ENCODE data around the gene PTGDR2.
"Not testable (repeated sequence)": the region's sequence is repeated elsewhere in the genome, so short reads cannot be mapped to it uniquely, and the experiment has no call there.

PTGDR2 gene

GRCh38 chr11:60825790-60826189 is 30.0 kb downstream of the PTGDR2 start:
- Histone ChIP-seq H3K9ac (ENCODE audit: low read length) (no peak overlapping the region), H3K36me3 (ENCODE audit: control insufficient read depth, insufficient read depth, low read length) (no peaks in the 10 kb centered on the region), H3K9me3 (ENCODE audit: control insufficient read depth, low read length) (no peaks in the 10 kb centered on the region), H3K4me3 (ENCODE audit: low read length) (no peak overlapping the region), H3K4me1 (ENCODE audit: control insufficient read depth, insufficient read depth, low read length) (no peaks in the 10 kb centered on the region), H3K27me3 (ENCODE audit: control insufficient read depth, insufficient read depth, low read length) (no peaks in the 10 kb centered on the region)

- H3K9ac ChIP-seq (ENCODE audit: low read length), result no peak overlapping the region
- H3K36me3 ChIP-seq (ENCODE audit: control insufficient read depth, insufficient read depth, low read length), result no peaks in the 10 kb centered on the region
- H3K27me3 ChIP-seq (ENCODE audit: control insufficient read depth, insufficient read depth, low read length), result no peaks in the 10 kb centered on the region
- no peak overlapping the region for H3K4me3 ChIP-seq (ENCODE audit: low read length)
- H3K4me1 ChIP-seq (ENCODE audit: control insufficient read depth, insufficient read depth, low read length), result no peaks in the 10 kb centered on the region
- no peaks in the 10 kb centered on the region for H3K9me3 ChIP-seq (ENCODE audit: control insufficient read depth, low read length)
Observed at GRCh38 chr11:60825118-60825517, 30.6 kb downstream of the PTGDR2 start.

- not testable (repeated sequence) for H3K9me3 ChIP-seq (ENCODE audit: control insufficient read depth, low read length); H3K4me1 ChIP-seq (ENCODE audit: control insufficient read depth, insufficient read depth, low read length); H3K36me3 ChIP-seq (ENCODE audit: control insufficient read depth, insufficient read depth, low read length); H3K4me3 ChIP-seq (ENCODE audit: low read length); H3K9ac ChIP-seq (ENCODE audit: low read length); H3K27me3 ChIP-seq (ENCODE audit: control insufficient read depth, insufficient read depth, low read length)
Observed at GRCh38 chr11:60823745-60824306, 31.9 kb downstream of the PTGDR2 start.

GRCh38 chr11:60821827-60822599 is 33.7 kb downstream of the PTGDR2 start:
- Histone ChIP-seq H3K4me1 (ENCODE audit: control insufficient read depth, insufficient read depth, low read length) (no peaks in the 10 kb centered on the region), H3K9ac (ENCODE audit: low read length) (no peak overlapping the region), H3K9me3 (ENCODE audit: control insufficient read depth, low read length) (no peaks in the 10 kb centered on the region), H3K4me3 (ENCODE audit: low read length) (no peak overlapping the region), H3K27me3 (ENCODE audit: control insufficient read depth, insufficient read depth, low read length) (no peaks in the 10 kb centered on the region), H3K36me3 (ENCODE audit: control insufficient read depth, insufficient read depth, low read length) (no peaks in the 10 kb centered on the region)

GRCh38 chr11:60818057-60818456 is 37.7 kb downstream of the PTGDR2 start:
- H3K27me3 ChIP-seq (ENCODE audit: control insufficient read depth, insufficient read depth, low read length), result no peaks in the 10 kb centered on the region
- H3K4me3 ChIP-seq (ENCODE audit: low read length), result no peak overlapping the region
- no peaks in the 10 kb centered on the region for H3K4me1 ChIP-seq (ENCODE audit: control insufficient read depth, insufficient read depth, low read length)
- H3K36me3 ChIP-seq (ENCODE audit: control insufficient read depth, insufficient read depth, low read length), result no peaks in the 10 kb centered on the region
- no peaks in the 10 kb centered on the region for H3K9me3 ChIP-seq (ENCODE audit: control insufficient read depth, low read length)
- no peak overlapping the region for H3K9ac ChIP-seq (ENCODE audit: low read length)

GRCh38 chr11:60816590-60817157 is 39.1 kb downstream of the PTGDR2 start:
- H3K9ac ChIP-seq (ENCODE audit: low read length), result no peak overlapping the region
- H3K9me3 ChIP-seq (ENCODE audit: control insufficient read depth, low read length), result no peaks in the 10 kb centered on the region
- H3K27me3 ChIP-seq (ENCODE audit: control insufficient read depth, insufficient read depth, low read length), result no peaks in the 10 kb centered on the region
- H3K4me3 ChIP-seq (ENCODE audit: low read length), result no peak overlapping the region
- no peaks in the 10 kb centered on the region for H3K4me1 ChIP-seq (ENCODE audit: control insufficient read depth, insufficient read depth, low read length)
- H3K36me3 ChIP-seq (ENCODE audit: control insufficient read depth, insufficient read depth, low read length), result no peaks in the 10 kb centered on the region

GRCh38 chr11:60814112-60814511 is 41.6 kb downstream of the PTGDR2 start:
- Histone ChIP-seq H3K36me3 (ENCODE audit: control insufficient read depth, insufficient read depth, low read length) (no peaks in the 10 kb centered on the region), H3K9me3 (ENCODE audit: control insufficient read depth, low read length) (no peaks in the 10 kb centered on the region), H3K4me1 (ENCODE audit: control insufficient read depth, insufficient read depth, low read length) (peaks cover 7% of the 10 kb centered on the region), H3K4me3 (ENCODE audit: low read length) (no peak overlapping the region), H3K9ac (ENCODE audit: low read length) (no peak overlapping the region), H3K27me3 (ENCODE audit: control insufficient read depth, insufficient read depth, low read length) (no peaks in the 10 kb centered on the region)

GRCh38 chr11:60813324-60813723 is 42.4 kb downstream of the PTGDR2 start:
- Histone ChIP-seq H3K9me3 (ENCODE audit: control insufficient read depth, low read length) (no peaks in the 10 kb centered on the region), H3K4me3 (ENCODE audit: low read length) (no peak overlapping the region), H3K9ac (ENCODE audit: low read length) (no peak overlapping the region), H3K36me3 (ENCODE audit: control insufficient read depth, insufficient read depth, low read length) (no peaks in the 10 kb centered on the region), H3K27me3 (ENCODE audit: control insufficient read depth, insufficient read depth, low read length) (no peaks in the 10 kb centered on the region), H3K4me1 (ENCODE audit: control insufficient read depth, insufficient read depth, low read length) (peaks cover 7% of the 10 kb centered on the region)

- H3K4me1 ChIP-seq (ENCODE audit: control insufficient read depth, insufficient read depth, low read length), result peaks cover 7% of the 10 kb centered on the region
- peak overlapping the region; percentile 18 for H3K9ac ChIP-seq (ENCODE audit: low read length)
- no peaks in the 10 kb centered on the region for H3K36me3 ChIP-seq (ENCODE audit: control insufficient read depth, insufficient read depth, low read length)
- H3K27me3 ChIP-seq (ENCODE audit: control insufficient read depth, insufficient read depth, low read length), result no peaks in the 10 kb centered on the region
- H3K9me3 ChIP-seq (ENCODE audit: control insufficient read depth, low read length), result no peaks in the 10 kb centered on the region
- H3K4me3 ChIP-seq (ENCODE audit: low read length), result no peak overlapping the region
Observed at GRCh38 chr11:60810569-60810968, 45.2 kb downstream of the PTGDR2 start.

GRCh38 chr11:60810151-60810550 is 45.6 kb downstream of the PTGDR2 start:
- H3K9me3 ChIP-seq (ENCODE audit: control insufficient read depth, low read length), result no peaks in the 10 kb centered on the region
- H3K27me3 ChIP-seq (ENCODE audit: control insufficient read depth, insufficient read depth, low read length), result no peaks in the 10 kb centered on the region
- H3K4me1 ChIP-seq (ENCODE audit: control insufficient read depth, insufficient read depth, low read length), result peaks cover 7% of the 10 kb centered on the region
- H3K36me3 ChIP-seq (ENCODE audit: control insufficient read depth, insufficient read depth, low read length), result no peaks in the 10 kb centered on the region
- H3K9ac ChIP-seq (ENCODE audit: low read length), result no peak overlapping the region
- no peak overlapping the region for H3K4me3 ChIP-seq (ENCODE audit: low read length)

- H3K36me3 ChIP-seq (ENCODE audit: control insufficient read depth, insufficient read depth, low read length), result no peaks in the 10 kb centered on the region
- H3K9me3 ChIP-seq (ENCODE audit: control insufficient read depth, low read length), result no peaks in the 10 kb centered on the region
- no peak overlapping the region for H3K9ac ChIP-seq (ENCODE audit: low read length)
- H3K4me1 ChIP-seq (ENCODE audit: control insufficient read depth, insufficient read depth, low read length), result peaks cover 7% of the 10 kb centered on the region
- H3K27me3 ChIP-seq (ENCODE audit: control insufficient read depth, insufficient read depth, low read length), result no peaks in the 10 kb centered on the region
- H3K4me3 ChIP-seq (ENCODE audit: low read length), result no peak overlapping the region
Observed at GRCh38 chr11:60809691-60810090, 46.1 kb downstream of the PTGDR2 start.

GRCh38 chr11:60809249-60809648 is 46.5 kb downstream of the PTGDR2 start:
- H3K4me3 ChIP-seq (ENCODE audit: low read length), result no peak overlapping the region
- H3K4me1 ChIP-seq (ENCODE audit: control insufficient read depth, insufficient read depth, low read length), result peaks cover 7% of the 10 kb centered on the region
- H3K9me3 ChIP-seq (ENCODE audit: control insufficient read depth, low read length), result no peaks in the 10 kb centered on the region
- H3K9ac ChIP-seq (ENCODE audit: low read length), result no peak overlapping the region
- no peaks in the 10 kb centered on the region for H3K36me3 ChIP-seq (ENCODE audit: control insufficient read depth, insufficient read depth, low read length)
- no peaks in the 10 kb centered on the region for H3K27me3 ChIP-seq (ENCODE audit: control insufficient read depth, insufficient read depth, low read length)

Measured in mucosa of stomach (tissue), 1 donor.